ENCODE data around the gene RAD9B. TPM values are rescaled to one million over a fixed set of nuclear protein-coding genes. Genes with fewer than 3 reads are reported as not detected.

RAD9B gene
- total and polyA plus RNA-seq, 10 of the 15 experiments (the other 5 are each of a cell fraction or from before 2014, with no cell fraction given) = 0.54 to 2.0 (median 1.3) TPM

DNA sequence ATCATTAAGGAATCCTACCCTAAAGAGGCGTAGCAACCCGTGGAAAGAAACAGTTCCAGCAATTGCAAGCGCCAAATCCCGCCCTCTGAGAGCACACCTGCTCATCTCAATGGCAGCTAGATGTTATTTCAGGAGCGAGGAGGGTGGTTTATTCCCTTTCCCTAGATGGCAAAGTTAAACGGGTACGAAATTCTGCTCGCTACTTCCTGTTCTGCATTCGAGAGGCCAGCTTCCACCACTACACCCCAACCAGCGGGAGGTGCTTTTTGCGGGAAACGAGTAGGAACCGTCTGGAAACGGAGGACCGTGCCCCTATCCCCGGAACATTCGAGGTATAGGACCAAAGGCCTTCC, 756 bp upstream of the RAD9B start (continued):
- TF ChIP-seq, protein P1, sequence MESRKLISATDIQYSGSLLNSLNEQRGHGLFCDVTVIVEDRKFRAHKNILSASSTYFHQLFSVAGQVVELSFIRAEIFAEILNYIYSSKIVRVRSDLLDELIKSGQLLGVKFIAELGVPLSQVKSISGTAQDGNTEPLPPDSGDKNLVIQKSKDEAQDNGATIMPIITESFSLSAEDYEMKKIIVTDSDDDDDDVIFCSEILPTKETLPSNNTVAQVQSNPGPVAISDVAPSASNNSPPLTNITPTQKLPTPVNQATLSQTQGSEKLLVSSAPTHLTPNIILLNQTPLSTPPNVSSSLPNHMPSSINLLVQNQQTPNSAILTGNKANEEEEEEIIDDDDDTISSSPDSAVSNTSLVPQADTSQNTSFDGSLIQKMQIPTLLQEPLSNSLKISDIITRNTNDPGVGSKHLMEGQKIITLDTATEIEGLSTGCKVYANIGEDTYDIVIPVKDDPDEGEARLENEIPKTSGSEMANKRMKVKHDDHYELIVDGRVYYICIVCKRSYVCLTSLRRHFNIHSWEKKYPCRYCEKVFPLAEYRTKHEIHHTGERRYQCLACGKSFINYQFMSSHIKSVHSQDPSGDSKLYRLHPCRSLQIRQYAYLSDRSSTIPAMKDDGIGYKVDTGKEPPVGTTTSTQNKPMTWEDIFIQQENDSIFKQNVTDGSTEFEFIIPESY (IDR thresholded peaks at IDR 0.05) = no peak
- no peak for TF ChIP-seq E2F4 (IDR thresholded peaks at IDR 0.05; ENCODE audit: low read depth, low read length)

GRCh38 chr12:110503432-110503831, 1.3 kb downstream of the RAD9B start:
- no peak overlapping the region for H3K9ac ChIP-seq (ENCODE audit: control insufficient read depth, insufficient read depth, low read length)

More at GRCh38 chr12:110503432-110503831, 1.3 kb downstream of the RAD9B start:
- ChIA-PET SMC1A (ENCODE audit: uncharacterized antibody, unreplicated experiment) (interaction anchor here (0.6 to 26.9 kb wide), 10 partner anchors 10 to 175 kb away, joined by 3 to 492 read pairs (median 4); partner anchors contain the start of genes FAM216A and GPN3), RAD21 (ENCODE audit: unreplicated experiment) (interaction anchor here (1.0 to 3.6 kb wide), 4 partner anchors 35 to 97 kb away, joined by 3 to 25 read pairs (median 8); partner anchors contain the start of genes ARPC3, FAM216A and GPN3), POLR2A (interaction anchor here (0.5 to 1.4 kb wide), 10 partner anchors 10 to 302 kb away, joined by 3 to 4 read pairs (median 3); no protein-coding TSS in a partner anchor), CTCF (interaction anchor here (0.6 to 21.1 kb wide), 8 partner anchors 8 to 399 kb away, joined by 3 to 462 read pairs (median 4); partner anchors contain the start of genes ARPC3 and FAM216A)
- DNase-seq (ENCODE audit: low read depth, low spot score) = no peak
- Histone ChIP-seq H3K36me3 (ENCODE audit: control insufficient read depth in 2 of 2, insufficient read depth in 2 of 2, low read length in 1 of 2) (peaks cover 0 to 2% of the 10 kb centered on the region in 2 experiments; a peak in 1 of 4 replicates), H3K4me3 (no peak overlapping the region), H3K27ac (ENCODE audit: control insufficient read depth, insufficient read depth) (no peak overlapping the region), H3K9me3 (replicated peaks; ENCODE audit: control insufficient read depth, insufficient read depth, low read length) (no peaks in the 10 kb centered on the region), H4K20me1 (ENCODE audit: control insufficient read depth, insufficient read depth) (no peaks in the 10 kb centered on the region), H3K4me1 (ENCODE audit: control insufficient read depth, insufficient read depth, low read length) (peaks cover 4% of the 10 kb centered on the region), H3K79me2 (ENCODE audit: control insufficient read depth, insufficient read depth, low read length) (peaks cover 37% of the 10 kb centered on the region), H3K4me2 (ENCODE audit: control insufficient read depth, insufficient read depth) (no peak overlapping the region), H2AFZ (ENCODE audit: control insufficient read depth, low read depth, low read length) (no peak overlapping the region), H3K27me3 (replicated peaks in 1 of 2; ENCODE audit: control insufficient read depth in 2 of 2, insufficient read depth in 2 of 2, low read length in 1 of 2) (no peaks in the 10 kb centered on the region)
- no peak for ATAC-seq
- no TSS peak for BruUV-seq (replicated peaks)
- no peak for FAIRE-seq
- no peak for TF ChIP-seq MXI1 (IDR thresholded peaks at IDR 0.05; ENCODE audit: low read depth, low read length)
- TF ChIP-seq TARDBP (IDR thresholded peaks at IDR 0.05; ENCODE audit: borderline replicate concordance) = no peak
- TF ChIP-seq, protein P2, sequence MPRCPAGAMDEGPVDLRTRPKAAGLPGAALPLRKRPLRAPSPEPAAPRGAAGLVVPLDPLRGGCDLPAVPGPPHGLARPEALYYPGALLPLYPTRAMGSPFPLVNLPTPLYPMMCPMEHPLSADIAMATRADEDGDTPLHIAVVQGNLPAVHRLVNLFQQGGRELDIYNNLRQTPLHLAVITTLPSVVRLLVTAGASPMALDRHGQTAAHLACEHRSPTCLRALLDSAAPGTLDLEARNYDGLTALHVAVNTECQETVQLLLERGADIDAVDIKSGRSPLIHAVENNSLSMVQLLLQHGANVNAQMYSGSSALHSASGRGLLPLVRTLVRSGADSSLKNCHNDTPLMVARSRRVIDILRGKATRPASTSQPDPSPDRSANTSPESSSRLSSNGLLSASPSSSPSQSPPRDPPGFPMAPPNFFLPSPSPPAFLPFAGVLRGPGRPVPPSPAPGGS (IDR thresholded peaks at IDR 0.05; ENCODE audit: borderline replicate concordance, insufficient read depth, low read depth, low read length, poor library complexity, severe bottlenecking) = no peak
- TF ChIP-seq CHD2 (IDR thresholded peaks at IDR 0.05; ENCODE audit: borderline replicate concordance, low read depth, low read length) = no peak
- no peak for TF ChIP-seq FOS (IDR thresholded peaks at IDR 0.05; ENCODE audit: borderline replicate concordance, extremely low read depth, insufficient read length)
- no peak for TF ChIP-seq MYC (IDR thresholded peaks at IDR 0.05; ENCODE audit: insufficient read depth, insufficient read length, insufficient replicate concordance, low read length, severe bottlenecking)
- no peak for TF ChIP-seq NFYA (IDR thresholded peaks at IDR 0.05; ENCODE audit: borderline replicate concordance, low read depth, low read length)
- in situ Hi-C loops (cut with MboI) = no loop called here
- intact Hi-C loops (cut with micrococcal nuclease; ENCODE audit: unreplicated experiment) = loop anchor here (2.0 kb wide), 1 partner anchor 35 kb away; the partner anchor contains the start of genes FAM216A and GPN3
- 100% methylated on average over 1 of the region's 1 CpG for WGBS (ENCODE audit: insufficient coverage, insufficient replicate concordance, low lambda C conversion rate, missing lambda C conversion rate)
